ENCODE data around the gene SBNO1.
"Not testable (repeated sequence)": the region's sequence is repeated elsewhere in the genome, so short reads cannot be mapped to it uniquely, and the experiment has no call there.

Gene SBNO1

DNA sequence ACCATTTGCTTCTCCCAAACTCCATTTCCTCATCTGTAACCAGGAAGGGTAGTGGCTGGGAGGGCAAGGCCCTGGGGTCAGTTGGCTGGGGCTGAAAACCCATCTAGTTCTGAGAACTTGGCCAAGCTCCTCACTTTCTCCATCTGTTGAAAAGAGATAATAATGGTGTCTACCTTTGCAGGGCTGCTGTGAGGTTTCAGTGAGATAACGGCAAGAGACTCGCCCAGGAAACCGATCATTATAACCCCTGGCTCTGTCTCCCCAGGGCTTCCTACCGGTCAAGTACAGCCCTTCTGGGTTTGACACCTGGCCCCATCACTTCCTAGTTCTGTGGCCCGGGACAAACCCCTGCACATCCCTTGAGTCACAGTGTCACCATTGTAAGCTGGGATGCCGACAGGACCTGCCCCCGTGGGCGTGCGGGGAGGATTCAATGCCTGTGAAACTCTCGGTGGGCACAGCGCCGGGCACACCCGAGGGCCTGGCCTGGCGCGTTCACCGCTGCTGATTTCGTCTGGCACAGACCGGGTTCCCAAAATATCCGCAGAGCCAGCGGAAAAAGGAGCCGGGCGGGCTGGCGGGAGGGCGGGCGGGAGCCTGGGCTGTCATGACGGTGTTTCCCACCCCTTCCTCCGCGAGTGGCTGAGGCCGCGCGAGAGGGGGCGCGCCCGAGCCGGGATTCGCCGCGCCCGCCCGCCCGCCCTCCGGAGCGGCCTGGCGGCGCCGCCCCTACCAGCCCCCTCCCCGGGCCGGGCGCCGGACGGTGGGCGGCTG is 23.7 kb upstream of the SBNO1 start:
- no peak for DNase-seq

DNA sequence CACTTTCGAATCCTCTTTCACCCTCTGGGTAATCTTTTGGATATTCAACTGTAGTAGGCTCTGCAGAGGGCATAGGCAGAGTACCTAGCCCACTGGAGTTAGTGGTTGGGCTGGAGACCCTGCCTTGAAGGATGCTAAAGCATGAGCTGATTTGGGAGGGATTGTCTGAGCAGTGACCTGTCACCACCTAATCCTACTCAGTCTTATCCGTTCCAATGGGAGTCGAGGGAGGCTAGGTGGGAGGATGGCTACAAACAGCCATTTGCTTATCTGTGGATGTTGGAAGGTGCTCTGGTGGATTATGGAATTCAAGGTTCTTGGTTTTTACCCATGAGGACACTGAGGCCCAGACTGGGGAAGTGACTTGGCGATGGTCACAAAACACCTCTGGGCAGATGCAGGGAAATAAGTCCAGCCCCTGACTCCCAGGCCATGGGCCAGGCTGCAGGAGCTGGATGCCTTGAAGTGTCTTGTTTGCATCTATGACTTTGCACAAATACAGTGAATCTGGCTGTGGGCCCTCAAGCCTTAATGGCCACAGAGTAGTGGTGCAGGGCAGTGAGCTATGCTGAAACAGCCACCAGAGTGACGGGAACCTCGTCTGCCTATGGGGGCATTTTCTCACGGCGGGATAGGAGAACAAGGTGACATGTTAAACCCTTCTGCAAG is 23.0 kb upstream of the SBNO1 start:
- DNase-seq = no peak

DNA sequence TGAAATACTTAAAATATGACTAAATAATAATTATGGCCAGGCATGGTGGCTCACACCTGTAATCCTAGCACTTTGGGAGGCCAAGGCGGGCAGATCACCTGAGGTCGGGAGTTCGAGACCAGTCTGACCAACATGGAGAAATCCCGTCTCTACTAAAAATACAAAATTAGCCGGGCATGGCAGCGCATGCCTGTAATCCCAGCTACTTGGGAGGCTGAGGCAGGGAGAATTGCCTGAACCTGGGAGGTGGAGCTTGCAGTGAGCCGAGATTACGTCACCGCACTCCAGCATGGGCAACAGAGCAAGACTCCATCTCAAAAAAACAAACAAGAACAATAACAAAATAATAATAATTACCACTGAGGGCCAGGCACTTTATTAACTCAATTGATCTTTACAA is 20.9 kb upstream of the SBNO1 start:
- not testable (repeated sequence) for DNase-seq

DNA sequence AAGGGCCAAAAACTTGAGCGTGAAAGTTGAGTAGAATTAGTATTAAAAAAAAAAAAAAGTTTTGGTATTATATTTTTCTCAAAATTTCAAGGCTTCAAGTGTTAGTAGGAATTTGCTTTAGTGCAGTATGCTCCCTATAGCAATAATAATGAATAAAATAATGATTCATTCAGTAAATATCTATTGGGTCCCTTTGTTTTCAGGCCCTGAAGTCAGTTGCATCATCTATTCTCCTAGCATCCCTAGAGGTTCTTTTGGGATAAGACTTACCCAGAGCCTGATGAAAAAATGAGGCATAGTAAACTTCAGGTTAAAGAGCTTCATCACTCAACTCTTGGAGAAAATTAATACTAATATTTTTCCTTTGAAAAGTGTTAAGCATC is 20.3 kb upstream of the SBNO1 start:
- DNase-seq = no peak

DNA sequence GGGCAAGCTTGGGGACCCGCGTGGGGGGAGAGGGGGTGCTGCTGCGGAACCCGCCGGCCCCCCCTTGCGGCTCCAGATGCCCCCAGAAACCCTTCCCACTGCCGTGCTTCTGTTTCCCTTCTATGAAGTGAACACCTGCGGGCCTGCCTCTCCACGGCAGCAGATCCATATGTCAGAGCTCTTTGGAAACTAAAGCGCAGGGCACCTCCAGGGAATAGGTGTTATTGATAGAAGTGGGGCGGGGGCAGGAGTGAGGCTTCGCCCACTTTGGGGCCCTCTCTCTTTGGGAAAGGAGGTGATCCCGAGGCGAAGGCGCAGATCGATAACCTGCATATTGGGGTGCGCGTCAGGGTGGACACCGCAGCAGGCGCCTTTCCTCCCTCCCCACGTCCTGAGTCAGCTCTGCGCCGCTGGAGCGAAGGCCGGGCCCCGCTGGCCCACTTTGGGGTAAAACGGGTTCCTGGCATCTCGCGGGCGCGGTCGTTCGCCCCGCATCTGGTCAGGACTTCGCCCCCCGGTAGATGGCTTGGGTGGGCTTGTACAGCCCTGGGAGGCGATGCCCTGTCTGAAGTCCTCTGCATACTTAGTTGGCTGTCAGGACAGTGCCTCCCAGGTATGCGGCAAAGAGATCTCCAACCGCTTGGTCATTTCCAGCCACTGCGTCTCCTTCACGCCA is 19.8 kb upstream of the SBNO1 start:
- peak; percentile 21 for DNase-seq

DNA sequence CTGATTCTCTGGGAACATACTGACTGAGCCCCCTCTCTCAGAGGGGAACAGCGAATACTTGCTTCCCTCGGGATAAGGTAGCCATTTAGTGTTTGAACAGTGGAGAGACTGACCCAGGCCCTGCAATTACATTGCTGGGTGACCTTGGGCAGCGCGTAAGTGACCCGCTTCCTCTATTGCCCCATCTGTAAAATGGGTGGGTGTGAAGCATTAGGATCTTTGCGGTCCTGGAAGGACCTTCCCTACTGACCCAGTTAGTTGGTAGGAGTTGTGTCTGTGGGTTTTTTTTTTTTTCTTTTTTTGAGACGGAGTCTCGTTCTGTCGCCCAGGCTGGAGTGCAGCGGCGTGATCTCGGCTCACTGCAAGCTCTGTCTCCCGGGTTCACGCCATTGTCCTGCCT is 18.0 kb upstream of the SBNO1 start:
- no peak for DNase-seq

DNA sequence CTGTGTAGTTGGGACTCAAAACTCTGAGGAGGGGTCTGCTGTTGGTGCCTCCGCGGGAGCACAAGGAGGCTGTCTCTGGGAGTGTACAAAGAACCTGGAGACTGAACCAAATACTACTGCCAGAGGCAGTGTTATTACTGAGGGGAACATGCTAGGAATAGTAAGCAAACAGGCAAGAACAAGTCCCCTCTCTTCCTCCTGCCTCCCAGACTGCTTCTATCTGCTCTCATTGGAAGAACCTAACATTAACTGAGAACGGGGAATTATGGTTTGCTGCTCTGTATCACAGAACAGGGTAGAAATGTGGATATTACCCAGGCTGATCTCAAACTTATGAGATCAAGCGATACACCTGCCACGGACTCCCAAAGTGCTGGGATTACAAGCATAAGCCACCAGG is 14.7 kb upstream of the SBNO1 start:
- no peak for DNase-seq

DNA sequence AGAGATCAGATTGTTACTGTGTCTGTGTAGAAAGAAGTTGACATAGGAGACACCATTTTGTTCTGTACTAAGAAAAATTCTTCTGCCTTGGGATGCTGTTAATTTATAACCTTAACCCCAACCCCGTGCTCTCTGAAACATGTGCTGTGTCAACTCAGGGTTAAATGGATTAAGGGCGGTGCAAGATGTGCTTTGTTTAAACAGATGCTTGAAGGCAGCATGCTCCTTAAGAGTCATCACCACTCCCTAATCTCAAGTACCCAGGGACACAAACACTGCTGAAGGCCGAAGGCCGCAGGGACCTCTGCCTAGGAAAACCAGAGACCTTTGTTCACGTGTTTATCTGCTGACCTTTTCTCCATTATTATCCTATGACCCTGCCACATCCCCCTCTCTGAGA is 7.8 kb upstream of the SBNO1 start:
- DNase-seq = not testable (repeated sequence)

DNA sequence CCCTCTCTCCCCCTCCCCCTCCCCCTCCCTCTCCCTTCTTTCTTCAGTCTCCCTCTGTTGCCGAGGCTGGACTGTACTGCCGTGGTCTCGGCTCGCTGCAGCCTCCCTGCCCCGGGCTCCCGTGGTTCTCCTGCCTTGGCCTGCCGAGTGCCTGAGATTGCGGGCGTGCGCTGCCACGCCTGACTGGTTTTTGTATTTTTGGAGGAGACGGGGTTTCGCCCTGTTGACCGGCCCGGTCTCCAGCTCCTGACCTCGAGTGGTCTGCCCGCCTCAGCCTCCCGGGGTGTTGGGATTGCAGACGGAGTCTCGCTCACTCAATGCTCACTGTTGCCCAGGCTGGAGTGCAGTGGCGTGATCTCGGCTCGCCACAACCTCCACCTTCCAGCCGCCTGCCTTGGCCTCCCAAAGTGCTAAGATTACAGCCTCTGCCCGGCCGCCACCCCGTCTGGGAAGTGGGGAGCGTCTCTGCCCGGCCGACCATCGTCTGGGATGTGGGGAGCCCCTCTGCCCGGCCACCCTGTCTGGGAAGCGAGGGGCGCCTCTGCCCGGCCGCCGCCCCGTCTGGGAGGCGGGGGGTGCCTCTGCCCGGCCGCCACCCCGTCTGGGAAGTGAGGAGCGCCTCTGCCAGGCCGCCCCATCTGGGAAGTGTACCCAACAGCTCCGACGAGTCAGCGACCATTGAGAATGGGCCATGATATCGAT is 7.2 kb upstream of the SBNO1 start:
- DNase-seq = not testable (repeated sequence)

DNA sequence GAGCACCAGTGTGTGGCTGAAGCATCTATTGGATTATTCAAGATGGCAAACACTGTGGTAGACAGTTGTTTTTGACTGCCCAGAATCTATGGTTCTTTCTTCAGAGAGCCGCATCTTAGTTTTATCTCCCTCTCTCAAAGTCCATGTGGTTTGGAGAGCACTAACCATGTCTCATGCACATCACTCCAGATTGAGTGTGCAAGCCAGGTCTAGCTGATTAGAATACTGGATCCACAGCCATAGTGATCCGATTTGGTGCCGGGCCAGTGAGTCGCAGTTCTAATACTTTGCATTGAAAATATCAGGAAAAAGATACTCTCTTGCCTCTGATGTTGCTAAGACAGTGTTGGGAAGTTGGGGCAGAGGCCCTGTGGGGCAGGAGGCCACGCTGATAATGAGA is 4.6 kb upstream of the SBNO1 start:
- no peak for DNase-seq

DNA sequence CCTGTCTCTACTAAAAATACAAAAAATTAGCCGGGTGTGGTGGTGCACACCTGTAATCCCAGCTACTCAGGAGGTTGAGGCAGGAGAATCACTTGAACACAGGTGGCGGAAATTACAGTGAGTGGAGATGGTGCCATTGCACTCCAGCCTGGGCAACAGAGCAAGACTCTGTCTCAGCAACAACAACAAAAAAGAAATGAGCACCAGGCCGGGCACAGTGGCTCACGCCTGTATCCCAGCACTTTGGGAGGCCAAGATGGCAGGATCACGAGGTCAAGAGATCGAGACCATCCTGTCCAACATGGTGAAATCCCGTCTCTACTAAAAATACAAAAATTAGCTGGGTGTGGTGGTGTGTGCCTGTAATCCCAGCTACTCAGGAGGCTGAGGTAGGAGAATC is 3.8 kb upstream of the SBNO1 start:
- DNase-seq = not testable (repeated sequence)

DNA sequence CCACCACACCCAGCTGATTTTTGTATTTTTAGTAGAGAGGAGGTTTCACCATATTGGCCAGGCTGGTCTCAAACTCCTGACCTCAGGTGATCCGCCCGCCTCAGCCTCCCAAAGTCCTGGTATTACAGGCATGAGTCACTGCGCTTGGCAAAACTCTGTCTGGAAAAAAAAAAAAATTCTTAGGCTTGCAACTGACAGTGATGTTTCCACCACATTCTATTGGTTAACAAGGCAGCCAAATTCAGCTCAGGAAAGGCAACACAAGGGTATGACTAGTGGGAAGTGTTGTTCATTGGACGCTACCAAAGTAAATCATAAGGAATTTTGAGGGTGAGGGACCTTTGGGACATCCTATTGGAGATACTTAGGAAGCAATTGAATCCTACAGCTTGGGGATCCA is 2.9 kb upstream of the SBNO1 start:
- DNase-seq = no peak

DNA sequence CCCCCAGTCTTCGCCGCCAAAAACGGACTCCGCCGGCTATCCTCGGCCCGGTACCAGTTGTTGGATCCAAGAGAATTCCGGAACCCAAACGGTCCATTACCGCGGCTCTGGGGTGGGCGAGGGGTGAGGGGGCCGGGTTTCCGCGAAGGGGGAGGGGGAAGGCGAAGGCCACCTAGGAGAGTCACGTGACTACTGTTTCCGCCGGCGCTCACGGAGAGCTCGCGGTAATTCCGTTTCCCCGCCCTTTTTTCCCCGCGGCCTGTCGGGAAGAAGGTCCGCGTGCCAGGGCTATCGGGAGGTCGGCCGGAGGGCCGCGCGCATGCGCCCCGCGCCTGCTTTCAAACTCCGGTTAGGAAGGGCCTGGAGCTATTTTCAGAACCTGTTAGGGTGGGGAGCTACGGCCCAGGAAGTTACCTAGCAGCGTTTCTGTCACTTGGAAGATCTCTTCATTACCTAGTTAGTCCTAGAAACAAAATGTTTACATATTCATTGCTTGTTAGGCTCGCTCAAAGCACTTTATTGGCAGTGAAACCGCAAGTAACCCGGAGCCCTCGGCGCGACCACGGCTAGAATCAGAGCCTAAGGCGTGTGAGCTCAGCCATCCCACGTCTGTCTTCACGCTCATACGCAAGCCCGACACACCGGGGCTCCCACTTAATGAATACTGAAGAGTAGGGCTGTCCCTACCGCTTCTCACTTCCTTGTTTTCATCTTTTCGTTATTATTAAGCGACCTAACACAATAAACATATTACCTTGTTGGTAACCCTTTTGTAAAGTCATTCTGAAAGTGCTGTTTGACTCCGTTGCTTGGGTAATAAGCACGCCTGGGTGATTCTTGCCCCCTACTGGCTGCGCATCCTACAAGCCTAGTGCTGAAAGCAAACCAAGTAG is 624 bp upstream of the SBNO1 start:
- DNase-seq = peak; percentile 96

DNA sequence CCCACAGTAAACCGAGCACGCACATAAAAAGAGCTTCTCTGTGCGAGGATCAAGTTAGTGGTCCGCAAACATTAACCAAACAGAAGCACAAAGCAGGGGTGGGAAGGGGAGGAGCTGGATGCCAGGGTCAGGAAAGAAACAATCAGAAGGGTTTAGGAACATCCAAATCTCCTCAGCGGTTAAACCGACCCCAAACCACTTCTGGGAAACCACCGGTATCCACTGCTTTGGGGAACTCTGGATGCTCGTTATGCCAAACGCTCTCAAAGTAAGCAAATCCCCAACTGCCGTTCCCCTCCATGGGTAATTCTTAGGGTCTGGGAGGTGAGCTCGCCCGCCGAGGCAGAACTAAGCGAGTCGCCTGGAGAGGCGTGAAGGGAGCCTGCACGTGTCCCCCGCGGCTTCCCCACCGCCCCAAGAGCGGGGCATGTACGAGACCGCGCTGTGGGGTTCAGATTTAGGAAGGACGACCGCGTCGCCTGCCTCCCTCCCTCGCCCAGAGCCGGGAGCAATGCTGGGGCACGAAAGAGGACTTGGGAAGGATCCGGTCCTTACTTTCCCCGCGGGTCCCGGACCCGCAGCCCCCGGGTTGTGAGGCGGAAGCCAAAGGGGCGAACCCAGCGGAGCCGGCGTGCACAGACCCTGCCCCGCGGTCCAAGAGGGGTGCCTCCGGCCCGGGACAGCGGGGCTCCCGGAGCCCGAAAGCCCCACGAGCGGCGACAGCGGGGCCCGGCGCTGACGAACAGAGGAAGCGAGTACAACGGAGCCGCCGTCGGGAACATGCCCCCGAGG is 711 bp downstream of the SBNO1 start:
- no peak for DNase-seq

DNA sequence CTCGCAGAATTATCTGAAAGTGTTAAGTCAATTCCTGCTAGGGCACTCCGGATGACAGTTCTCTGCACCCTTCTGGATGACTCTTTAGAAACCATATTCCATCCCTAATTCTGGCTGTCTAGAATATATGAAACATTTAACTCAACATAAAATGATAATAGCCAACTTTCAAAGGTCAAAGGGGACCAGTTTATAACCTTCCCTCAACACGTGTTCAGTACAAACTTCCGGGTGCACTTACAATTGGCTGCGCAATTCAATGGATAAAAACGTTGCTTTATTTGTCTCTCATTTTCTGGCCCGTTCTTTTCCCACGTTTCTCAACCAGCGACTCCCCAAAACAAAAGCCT is 1.3 kb downstream of the SBNO1 start:
- peak; percentile 38 for DNase-seq

DNA sequence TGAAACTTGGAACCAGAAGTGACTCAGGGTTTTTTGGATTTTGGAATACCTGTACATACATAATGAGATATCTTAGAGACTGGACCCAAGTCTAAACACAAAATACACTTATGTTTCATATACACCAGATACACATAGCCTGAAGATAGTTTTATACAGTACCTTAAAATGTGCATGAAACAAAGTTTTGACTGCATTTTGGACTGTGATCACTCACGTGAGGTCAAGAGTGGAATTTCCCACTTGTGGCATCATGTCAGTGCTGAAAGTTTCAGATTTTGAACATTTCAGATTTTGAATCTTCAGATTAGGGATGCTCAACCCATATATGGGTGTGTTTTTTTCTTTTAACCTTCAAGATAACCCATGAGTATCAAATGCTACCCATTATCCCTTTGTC is 6.6 kb downstream of the SBNO1 start:
- DNase-seq = no peak

DNA sequence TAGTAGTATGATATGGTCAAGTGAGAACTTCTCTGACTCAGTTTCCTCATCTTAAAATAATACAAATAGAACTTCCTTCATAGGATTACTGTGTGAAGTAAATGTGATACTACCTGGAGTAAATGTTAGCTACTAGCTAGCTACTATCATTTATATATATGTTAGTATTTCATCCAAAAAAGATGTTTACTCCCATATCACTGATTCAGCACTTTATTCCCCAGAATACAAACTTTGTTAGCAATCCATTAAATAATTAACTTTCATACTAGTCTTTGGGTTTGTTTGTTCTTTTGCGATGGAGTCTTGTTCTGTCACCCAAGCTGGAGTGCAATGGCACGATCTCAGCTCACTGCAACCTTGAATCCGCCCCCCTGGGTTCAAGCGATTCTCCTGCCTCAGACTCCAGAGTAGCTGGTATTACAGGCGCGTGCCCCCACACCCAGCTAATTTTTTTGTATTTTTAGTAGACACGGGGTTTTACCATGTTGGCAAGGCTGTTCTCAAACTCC is 8.4 kb downstream of the SBNO1 start:
- DNase-seq = no peak

DNA sequence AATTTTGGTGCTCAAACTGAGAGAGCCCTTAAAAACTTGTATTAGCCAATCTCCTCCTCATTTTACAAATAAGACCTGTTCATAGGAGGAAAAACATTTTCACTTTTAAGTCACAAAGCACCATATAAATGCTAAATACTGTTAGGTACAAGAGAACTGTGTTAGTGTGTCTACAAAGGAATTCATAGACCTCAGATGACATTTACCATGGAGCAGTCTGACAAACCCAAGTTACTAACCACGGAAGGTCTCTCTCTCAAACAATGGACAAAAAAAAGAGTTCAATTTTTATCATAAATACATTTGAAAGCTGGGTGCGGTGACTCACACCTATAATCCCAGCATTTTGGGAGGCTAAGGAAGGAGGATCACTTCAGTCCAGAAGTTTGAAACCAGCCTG is 10.0 kb downstream of the SBNO1 start:
- no peak for DNase-seq

DNA sequence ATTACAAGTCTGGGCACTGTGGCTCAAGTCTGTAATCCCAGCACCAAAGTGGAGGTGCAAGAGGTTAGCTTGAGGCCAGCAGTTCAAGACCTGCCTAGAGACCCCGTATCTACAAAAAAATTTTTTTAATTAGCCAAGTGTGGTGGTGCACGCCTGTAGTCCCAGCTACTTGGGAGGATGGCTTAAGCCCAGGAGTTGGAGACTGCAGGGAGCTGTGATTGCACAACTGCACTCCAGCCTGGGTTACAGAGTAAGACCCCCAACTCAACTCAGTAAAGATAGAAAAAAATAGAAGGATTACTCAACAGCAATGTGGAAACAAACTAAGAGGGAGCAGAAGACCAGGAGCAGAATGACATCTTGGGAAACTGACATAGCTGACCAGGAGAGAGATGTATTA is 13.3 kb downstream of the SBNO1 start:
- no peak for DNase-seq

DNA sequence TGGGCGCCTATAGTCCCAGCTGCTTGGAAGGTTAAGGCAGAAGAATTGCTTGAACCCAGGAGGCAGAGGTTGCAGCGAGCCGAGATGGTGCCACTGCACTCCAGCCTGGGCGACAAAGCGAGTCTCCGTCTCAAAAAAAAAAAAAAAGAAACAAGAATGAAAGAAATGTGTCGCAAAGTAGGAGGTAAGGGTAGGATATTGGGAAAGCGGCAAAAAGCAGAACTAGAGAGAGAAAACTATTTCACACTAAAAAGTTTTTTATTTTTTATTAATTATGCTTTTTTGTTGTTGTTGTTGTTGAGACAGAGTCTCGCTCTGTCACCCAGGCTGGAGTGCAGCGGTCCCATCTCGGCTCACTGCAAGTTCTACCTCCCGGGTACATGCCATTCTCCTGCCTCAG is 17.7 kb downstream of the SBNO1 start:
- no peak for DNase-seq

DNA sequence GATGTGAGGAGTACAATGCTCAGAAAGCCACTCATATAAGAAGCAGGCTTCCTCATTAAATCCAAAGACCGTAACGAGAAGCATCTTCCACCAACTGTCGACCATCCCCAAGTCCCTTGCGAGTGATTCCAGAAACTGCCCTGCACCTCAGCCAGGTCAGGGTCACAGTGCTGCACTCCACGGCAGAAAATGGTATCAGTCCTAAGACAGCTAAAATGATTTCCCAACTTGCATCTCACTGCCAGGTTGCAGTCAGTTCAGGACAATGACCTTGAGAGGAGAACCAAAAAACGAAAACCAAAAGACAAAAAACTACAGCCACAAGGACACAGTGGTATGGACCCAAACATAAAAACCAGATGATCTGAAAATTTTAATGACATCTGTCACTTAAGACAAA is 20.6 kb downstream of the SBNO1 start:
- DNase-seq = no peak

DNA sequence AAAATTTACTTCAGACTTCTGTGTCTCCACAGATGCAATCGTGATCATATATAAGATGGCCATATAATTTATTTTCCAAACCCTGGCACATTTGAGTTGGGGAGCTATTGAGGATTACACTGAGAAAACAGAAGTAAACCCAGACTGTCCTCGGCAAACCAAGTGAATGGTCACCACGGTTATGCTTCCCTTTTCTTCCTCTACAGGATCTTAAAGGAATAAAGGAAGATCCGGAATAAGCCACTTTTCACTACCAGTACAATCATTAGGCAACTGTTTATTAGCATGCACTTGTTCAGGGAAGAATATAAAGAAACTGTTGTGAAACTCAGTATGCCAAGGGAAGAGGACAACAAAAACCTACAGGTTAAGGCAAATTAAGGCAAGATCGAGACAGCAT is 27.6 kb downstream of the SBNO1 start:
- DNase-seq = no peak

All from KG1 (cell line).